Stomach (tissue), 4 donors: ENCODE data around the gene ADAM21.

Source experiments
- CTCF ChIP-seq, 7 experiments: fragments of 450-650 bp in 4 of 7; fragments of 200-600 bp in 3 of 7; sonication (generic) in 3 of 7; IDR thresholded peaks; one replicate each; pipeline ENCODE4 v1.5.1; 2016 to 2019; ENCODE audit warnings: antibody characterized with exemption in 7 of 7, control low read depth in 2 of 7, mild to moderate bottlenecking in 1 of 7
- POLR2A ChIP-seq, 4 donors: fragments of 450-650 bp; IDR thresholded peaks; one replicate each; pipeline ENCODE4 v1.6.1; 2016; ENCODE audit warnings: antibody characterized with exemption in 4 of 4, control low read depth in 2 of 4, mild to moderate bottlenecking in 1 of 4, moderate library complexity in 1 of 4
- POLR2AphosphoS5 ChIP-seq, 3 donors: sonication (generic); formaldehyde crosslinking; IDR thresholded peaks; one replicate each; pipeline ENCODE4 v1.6.1; 2016; ENCODE audit warnings: antibody characterized with exemption in 3 of 3

DNA sequence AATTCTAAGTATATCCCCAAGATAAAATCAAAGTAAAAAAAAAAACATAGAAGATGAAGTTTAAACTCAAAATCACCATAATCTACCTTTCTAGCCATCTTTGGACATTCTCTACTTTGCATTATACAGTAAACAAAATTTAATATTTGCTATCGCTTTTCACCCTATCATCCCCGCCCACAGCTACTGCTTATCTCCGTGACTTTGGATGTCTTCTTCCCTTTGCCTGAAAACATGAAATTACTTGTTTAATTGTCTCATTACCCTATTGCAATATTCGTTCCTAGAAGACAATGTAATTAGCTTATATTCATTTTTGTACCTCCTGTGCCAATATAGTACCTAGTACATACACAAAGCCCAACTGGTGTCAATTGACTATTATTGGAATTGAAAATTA is 44.4 kb upstream of the ADAM21 start:
- TF ChIP-seq CTCF (IDR thresholded peaks at IDR 0.05) (no peak), POLR2A (IDR thresholded peaks at IDR 0.05) (no peak), POLR2AphosphoS5 (IDR thresholded peaks at IDR 0.05) (no peak)
